Measurements from ENCODE around the gene TBC1D1. TPM values are rescaled to one million over a fixed set of nuclear protein-coding genes. Genes with fewer than 3 reads are reported as not detected.

The TBC1D1 gene
- polyA plus RNA-seq, 2 donors = 10.4 to 15.3 TPM

- Histone ChIP-seq H3K4me1 (ENCODE audit: control insufficient read depth in 2 of 2, insufficient read depth in 2 of 2, low read length in 1 of 2) (peaks cover 2 to 4% of the 10 kb centered on the region in 2 donors), H3K9me3 (ENCODE audit: control insufficient read depth in 2 of 2, insufficient read depth in 1 of 2, low read depth in 1 of 2, low read length in 1 of 2) (no peaks in the 10 kb centered on the region), H3K27me3 (ENCODE audit: control insufficient read depth in 1 of 2, insufficient read depth in 2 of 2, low read length in 2 of 2) (no peaks in the 10 kb centered on the region), H3K27ac (ENCODE audit: low read depth in 2 of 2, low read length in 1 of 2) (no peak overlapping the region), H3K4me3 (ENCODE audit: low read depth in 1 of 2, low read length in 2 of 2) (no peak overlapping the region), H3K36me3 (ENCODE audit: control insufficient read depth in 2 of 2, insufficient read depth in 2 of 2, low read length in 1 of 2) (no peaks in the 10 kb centered on the region)
- WGBS, 2 donors = 75 to 77% methylated on average over 6 of the region's 6 CpGs
Measured at GRCh38 chr4:38166082-38166481, 275.2 kb downstream of the TBC1D1 start.

GRCh38 chr4:38166768-38167167 lies 275.9 kb downstream of the TBC1D1 start:
- H3K36me3 ChIP-seq (ENCODE audit: control insufficient read depth in 2 of 2, insufficient read depth in 2 of 2, low read length in 1 of 2) = no peaks in the 10 kb centered on the region
- no peaks in the 10 kb centered on the region for H3K27me3 ChIP-seq (ENCODE audit: control insufficient read depth in 1 of 2, insufficient read depth in 2 of 2, low read length in 2 of 2)
- H3K27ac ChIP-seq (ENCODE audit: low read depth in 2 of 2, low read length in 1 of 2) = no peak overlapping the region
- peaks cover 2 to 4% of the 10 kb centered on the region in 2 donors for H3K4me1 ChIP-seq (ENCODE audit: control insufficient read depth in 2 of 2, insufficient read depth in 2 of 2, low read length in 1 of 2)
- 68 to 71% methylated on average over 3 of the region's 3 CpGs for WGBS, 2 donors
- no peak overlapping the region for H3K4me3 ChIP-seq (ENCODE audit: low read depth in 1 of 2, low read length in 2 of 2)
- no peaks in the 10 kb centered on the region for H3K9me3 ChIP-seq (ENCODE audit: control insufficient read depth in 2 of 2, insufficient read depth in 1 of 2, low read depth in 1 of 2, low read length in 1 of 2)

GRCh38 chr4:38167973-38168372 lies 277.1 kb downstream of the TBC1D1 start:
- no peaks in the 10 kb centered on the region for H3K27me3 ChIP-seq (ENCODE audit: control insufficient read depth in 1 of 2, insufficient read depth in 2 of 2, low read length in 2 of 2)
- H3K36me3 ChIP-seq (ENCODE audit: control insufficient read depth in 2 of 2, insufficient read depth in 2 of 2, low read length in 1 of 2) = no peaks in the 10 kb centered on the region
- H3K4me3 ChIP-seq (ENCODE audit: low read depth in 1 of 2, low read length in 2 of 2) = no peak overlapping the region
- no peak overlapping the region for H3K27ac ChIP-seq (ENCODE audit: low read depth in 2 of 2, low read length in 1 of 2)
- no peaks in the 10 kb centered on the region for H3K9me3 ChIP-seq (ENCODE audit: control insufficient read depth in 2 of 2, insufficient read depth in 1 of 2, low read depth in 1 of 2, low read length in 1 of 2)
- H3K4me1 ChIP-seq (ENCODE audit: control insufficient read depth in 2 of 2, insufficient read depth in 2 of 2, low read length in 1 of 2) = peaks cover 0 to 2% of the 10 kb centered on the region in 2 donors
- WGBS, 2 donors = 82 to 89% methylated on average over 4 of the region's 4 CpGs

GRCh38 chr4:38169524-38169923 lies 278.6 kb downstream of the TBC1D1 start:
- Histone ChIP-seq H3K4me1 (ENCODE audit: control insufficient read depth in 2 of 2, insufficient read depth in 2 of 2, low read length in 1 of 2) (peaks cover 0 to 2% of the 10 kb centered on the region in 2 donors), H3K4me3 (ENCODE audit: low read depth in 1 of 2, low read length in 2 of 2) (no peak overlapping the region), H3K27ac (ENCODE audit: low read depth in 2 of 2, low read length in 1 of 2) (no peak overlapping the region), H3K36me3 (ENCODE audit: control insufficient read depth in 2 of 2, insufficient read depth in 2 of 2, low read length in 1 of 2) (no peaks in the 10 kb centered on the region), H3K27me3 (ENCODE audit: control insufficient read depth in 1 of 2, insufficient read depth in 2 of 2, low read length in 2 of 2) (no peaks in the 10 kb centered on the region), H3K9me3 (ENCODE audit: control insufficient read depth in 2 of 2, insufficient read depth in 1 of 2, low read depth in 1 of 2, low read length in 1 of 2) (no peaks in the 10 kb centered on the region)
- 46 to 51% methylated on average over 5 of the region's 5 CpGs for WGBS, 2 donors

- no peak overlapping the region for H3K27ac ChIP-seq (ENCODE audit: low read depth in 2 of 2, low read length in 1 of 2)
- H3K9me3 ChIP-seq (ENCODE audit: control insufficient read depth in 2 of 2, insufficient read depth in 1 of 2, low read depth in 1 of 2, low read length in 1 of 2) = no peaks in the 10 kb centered on the region
- H3K4me3 ChIP-seq (ENCODE audit: low read depth in 1 of 2, low read length in 2 of 2) = no peak overlapping the region
- 87 to 89% methylated on average over 7 of the region's 7 CpGs for WGBS, 2 donors
- peaks cover 0 to 2% of the 10 kb centered on the region in 2 donors for H3K4me1 ChIP-seq (ENCODE audit: control insufficient read depth in 2 of 2, insufficient read depth in 2 of 2, low read length in 1 of 2)
- H3K27me3 ChIP-seq (ENCODE audit: control insufficient read depth in 1 of 2, insufficient read depth in 2 of 2, low read length in 2 of 2) = no peaks in the 10 kb centered on the region
- H3K36me3 ChIP-seq (ENCODE audit: control insufficient read depth in 2 of 2, insufficient read depth in 2 of 2, low read length in 1 of 2) = no peaks in the 10 kb centered on the region
Measured at GRCh38 chr4:38170338-38171169, 279.7 kb downstream of the TBC1D1 start.

GRCh38 chr4:38172078-38172477 lies 281.2 kb downstream of the TBC1D1 start:
- Histone ChIP-seq H3K27ac (ENCODE audit: low read depth in 2 of 2, low read length in 1 of 2) (no peak overlapping the region), H3K27me3 (ENCODE audit: control insufficient read depth in 1 of 2, insufficient read depth in 2 of 2, low read length in 2 of 2) (no peaks in the 10 kb centered on the region), H3K4me1 (ENCODE audit: control insufficient read depth in 2 of 2, insufficient read depth in 2 of 2, low read length in 1 of 2) (peaks cover 0 to 5% of the 10 kb centered on the region in 2 donors), H3K9me3 (ENCODE audit: control insufficient read depth in 2 of 2, insufficient read depth in 1 of 2, low read depth in 1 of 2, low read length in 1 of 2) (no peaks in the 10 kb centered on the region), H3K36me3 (ENCODE audit: control insufficient read depth in 2 of 2, insufficient read depth in 2 of 2, low read length in 1 of 2) (no peaks in the 10 kb centered on the region), H3K4me3 (ENCODE audit: low read depth in 1 of 2, low read length in 2 of 2) (no peak overlapping the region)
- WGBS, 2 donors = 91 to 92% methylated on average over 6 of the region's 6 CpGs

GRCh38 chr4:38173935-38174518 lies 283.1 kb downstream of the TBC1D1 start:
- Histone ChIP-seq H3K4me3 (ENCODE audit: low read depth in 1 of 2, low read length in 2 of 2) (no peak overlapping the region), H3K9me3 (ENCODE audit: control insufficient read depth in 2 of 2, insufficient read depth in 1 of 2, low read depth in 1 of 2, low read length in 1 of 2) (no peaks in the 10 kb centered on the region), H3K27me3 (ENCODE audit: control insufficient read depth in 1 of 2, insufficient read depth in 2 of 2, low read length in 2 of 2) (no peaks in the 10 kb centered on the region), H3K36me3 (ENCODE audit: control insufficient read depth in 2 of 2, insufficient read depth in 2 of 2, low read length in 1 of 2) (no peaks in the 10 kb centered on the region), H3K27ac (ENCODE audit: low read depth in 2 of 2, low read length in 1 of 2) (no peak overlapping the region), H3K4me1 (ENCODE audit: control insufficient read depth in 2 of 2, insufficient read depth in 2 of 2, low read length in 1 of 2) (peaks cover 0 to 11% of the 10 kb centered on the region in 2 donors)
- 86 to 89% methylated on average over 4 of the region's 4 CpGs for WGBS, 2 donors

- WGBS, 2 donors = 73 to 82% methylated on average over 2 of the region's 2 CpGs
- Histone ChIP-seq H3K9me3 (ENCODE audit: control insufficient read depth in 2 of 2, insufficient read depth in 1 of 2, low read depth in 1 of 2, low read length in 1 of 2) (no peaks in the 10 kb centered on the region), H3K27ac (ENCODE audit: low read depth in 2 of 2, low read length in 1 of 2) (no peak overlapping the region), H3K4me1 (ENCODE audit: control insufficient read depth in 2 of 2, insufficient read depth in 2 of 2, low read length in 1 of 2) (peaks cover 0 to 11% of the 10 kb centered on the region in 2 donors), H3K36me3 (ENCODE audit: control insufficient read depth in 2 of 2, insufficient read depth in 2 of 2, low read length in 1 of 2) (no peaks in the 10 kb centered on the region), H3K27me3 (ENCODE audit: control insufficient read depth in 1 of 2, insufficient read depth in 2 of 2, low read length in 2 of 2) (no peaks in the 10 kb centered on the region), H3K4me3 (ENCODE audit: low read depth in 1 of 2, low read length in 2 of 2) (no peak overlapping the region)
Measured at GRCh38 chr4:38174801-38175200, 283.9 kb downstream of the TBC1D1 start.

GRCh38 chr4:38176165-38176564 lies 285.3 kb downstream of the TBC1D1 start:
- Histone ChIP-seq H3K36me3 (ENCODE audit: control insufficient read depth in 2 of 2, insufficient read depth in 2 of 2, low read length in 1 of 2) (no peaks in the 10 kb centered on the region), H3K4me3 (ENCODE audit: low read depth in 1 of 2, low read length in 2 of 2) (no peak overlapping the region), H3K27ac (ENCODE audit: low read depth in 2 of 2, low read length in 1 of 2) (no peak overlapping the region), H3K27me3 (ENCODE audit: control insufficient read depth in 1 of 2, insufficient read depth in 2 of 2, low read length in 2 of 2) (no peaks in the 10 kb centered on the region), H3K4me1 (ENCODE audit: control insufficient read depth in 2 of 2, insufficient read depth in 2 of 2, low read length in 1 of 2) (peaks cover 0 to 12% of the 10 kb centered on the region in 2 donors), H3K9me3 (ENCODE audit: control insufficient read depth in 2 of 2, insufficient read depth in 1 of 2, low read depth in 1 of 2, low read length in 1 of 2) (no peaks in the 10 kb centered on the region)
- 92 to 93% methylated on average over 7 of the region's 7 CpGs for WGBS, 2 donors
